ENCODE results near the gene ZBTB40.

Gene ZBTB40

DNA sequence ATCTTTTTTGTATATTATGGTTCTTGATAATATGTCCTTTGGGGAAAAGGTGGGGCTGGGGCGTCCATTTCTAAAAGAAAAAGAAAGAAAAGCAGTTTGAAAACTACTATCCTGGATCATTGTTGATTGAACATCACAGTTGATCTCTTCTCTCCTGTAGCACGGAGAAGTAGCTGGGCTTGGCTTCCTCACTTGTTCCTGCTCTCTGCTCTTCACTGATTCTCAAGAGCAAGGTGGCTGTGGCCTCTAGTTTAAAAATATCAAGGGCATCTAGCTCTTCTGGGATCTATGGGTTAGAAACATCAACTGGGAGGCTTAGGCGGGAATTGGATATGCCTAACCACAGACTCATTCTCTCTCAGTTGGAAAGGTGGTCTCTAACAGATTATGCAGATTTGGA is 73.6 kb downstream of the ZBTB40 start:
- Histone ChIP-seq H3K9ac (ENCODE audit: low read depth in 1 of 2, low read length in 2 of 2) (no peak overlapping the region), H3K27me3 (ENCODE audit: control insufficient read depth in 2 of 2, insufficient read depth in 2 of 2, low read length in 2 of 2) (no peaks in the 10 kb centered on the region), H3K4me1 (ENCODE audit: control insufficient read depth in 2 of 2, insufficient read depth in 2 of 2, low read length in 2 of 2) (peaks cover 0 to 3% of the 10 kb centered on the region in 2 donors), H3K36me3 (ENCODE audit: control insufficient read depth in 2 of 2, insufficient read depth in 2 of 2, low read length in 2 of 2) (peaks cover 48 to 53% of the 10 kb centered on the region in 2 donors), H3K27ac (ENCODE audit: low read depth in 2 of 2, low read length in 2 of 2) (no peak overlapping the region), H3K9me3 (ENCODE audit: control insufficient read depth in 2 of 2, low read length in 2 of 2) (no peaks in the 10 kb centered on the region), H3K4me3 (ENCODE audit: low read length in 2 of 2) (no peak overlapping the region)

- no peak overlapping the region for H3K4me3 ChIP-seq (ENCODE audit: low read length in 2 of 2)
- H3K27me3 ChIP-seq (ENCODE audit: control insufficient read depth in 2 of 2, insufficient read depth in 2 of 2, low read length in 2 of 2), result no peaks in the 10 kb centered on the region
- peaks cover 0 to 3% of the 10 kb centered on the region in 2 donors for H3K4me1 ChIP-seq (ENCODE audit: control insufficient read depth in 2 of 2, insufficient read depth in 2 of 2, low read length in 2 of 2)
- peaks cover 47 to 50% of the 10 kb centered on the region in 2 donors for H3K36me3 ChIP-seq (ENCODE audit: control insufficient read depth in 2 of 2, insufficient read depth in 2 of 2, low read length in 2 of 2)
- no peak overlapping the region for H3K27ac ChIP-seq (ENCODE audit: low read depth in 2 of 2, low read length in 2 of 2)
- no peak overlapping the region for H3K9ac ChIP-seq (ENCODE audit: low read depth in 1 of 2, low read length in 2 of 2)
- no peaks in the 10 kb centered on the region for H3K9me3 ChIP-seq (ENCODE audit: control insufficient read depth in 2 of 2, low read length in 2 of 2)
Observed at GRCh38 chr1:22525646-22526045, 74.0 kb downstream of the ZBTB40 start.

DNA sequence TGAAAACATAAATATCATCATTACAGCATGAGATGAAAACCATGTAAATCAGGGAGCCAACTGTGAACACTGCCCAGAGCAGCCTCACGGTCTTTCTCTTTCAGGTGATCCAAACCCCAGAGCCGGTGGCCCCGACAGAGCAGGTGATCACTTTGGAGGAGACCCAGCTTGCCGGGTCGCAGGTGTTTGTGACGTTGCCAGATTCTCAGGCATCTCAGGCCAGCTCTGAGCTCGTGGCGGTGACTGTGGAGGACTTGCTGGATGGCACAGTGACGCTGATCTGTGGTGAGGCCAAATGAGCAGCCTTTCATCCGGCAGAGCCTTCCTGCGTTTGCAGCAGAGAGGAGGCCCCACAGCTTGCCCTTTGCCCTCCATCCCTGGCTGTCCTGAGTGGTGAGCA is 74.4 kb downstream of the ZBTB40 start:
- no peaks in the 10 kb centered on the region for H3K9me3 ChIP-seq (ENCODE audit: control insufficient read depth in 2 of 2, low read length in 2 of 2)
- peaks cover 43 to 45% of the 10 kb centered on the region in 2 donors for H3K36me3 ChIP-seq (ENCODE audit: control insufficient read depth in 2 of 2, insufficient read depth in 2 of 2, low read length in 2 of 2)
- H3K4me3 ChIP-seq (ENCODE audit: low read length in 2 of 2), result no peak overlapping the region
- no peaks in the 10 kb centered on the region for H3K27me3 ChIP-seq (ENCODE audit: control insufficient read depth in 2 of 2, insufficient read depth in 2 of 2, low read length in 2 of 2)
- no peak overlapping the region for H3K9ac ChIP-seq (ENCODE audit: low read depth in 1 of 2, low read length in 2 of 2)
- peaks cover 0 to 3% of the 10 kb centered on the region in 2 donors for H3K4me1 ChIP-seq (ENCODE audit: control insufficient read depth in 2 of 2, insufficient read depth in 2 of 2, low read length in 2 of 2)
- H3K27ac ChIP-seq (ENCODE audit: low read depth in 2 of 2, low read length in 2 of 2), result no peak overlapping the region

DNA sequence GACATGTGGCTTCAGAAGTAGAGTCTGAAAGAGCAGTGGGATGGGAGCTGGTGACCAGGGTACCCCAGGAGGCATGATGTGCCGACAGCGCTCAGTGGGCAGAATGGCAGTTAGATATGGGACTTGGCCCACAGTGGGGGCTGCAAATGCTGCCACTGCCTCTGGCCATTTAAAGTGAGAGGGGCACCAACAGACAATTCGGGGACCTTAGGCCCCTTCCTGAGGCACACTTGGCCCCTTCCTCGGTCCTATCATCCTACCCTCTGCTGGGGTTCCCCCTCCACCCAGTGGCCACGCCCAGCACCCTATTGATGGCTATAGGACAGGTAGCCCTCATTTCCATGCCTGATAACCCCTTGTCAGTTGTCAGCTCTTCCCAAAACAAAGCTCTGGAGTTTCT is 75.0 kb downstream of the ZBTB40 start:
- Histone ChIP-seq H3K36me3 (ENCODE audit: control insufficient read depth in 2 of 2, insufficient read depth in 2 of 2, low read length in 2 of 2) (peaks cover 39 to 40% of the 10 kb centered on the region in 2 donors), H3K9ac (ENCODE audit: low read depth in 1 of 2, low read length in 2 of 2) (no peak overlapping the region), H3K4me3 (ENCODE audit: low read length in 2 of 2) (no peak overlapping the region), H3K9me3 (ENCODE audit: control insufficient read depth in 2 of 2, low read length in 2 of 2) (no peaks in the 10 kb centered on the region), H3K27ac (ENCODE audit: low read depth in 2 of 2, low read length in 2 of 2) (no peak overlapping the region), H3K4me1 (ENCODE audit: control insufficient read depth in 2 of 2, insufficient read depth in 2 of 2, low read length in 2 of 2) (peaks cover 0 to 3% of the 10 kb centered on the region in 2 donors), H3K27me3 (ENCODE audit: control insufficient read depth in 2 of 2, insufficient read depth in 2 of 2, low read length in 2 of 2) (no peaks in the 10 kb centered on the region)

- no peak overlapping the region for H3K27ac ChIP-seq (ENCODE audit: low read depth in 2 of 2, low read length in 2 of 2)
- peaks cover 0 to 3% of the 10 kb centered on the region in 2 donors for H3K4me1 ChIP-seq (ENCODE audit: control insufficient read depth in 2 of 2, insufficient read depth in 2 of 2, low read length in 2 of 2)
- no peak overlapping the region for H3K9ac ChIP-seq (ENCODE audit: low read depth in 1 of 2, low read length in 2 of 2)
- no peaks in the 10 kb centered on the region for H3K27me3 ChIP-seq (ENCODE audit: control insufficient read depth in 2 of 2, insufficient read depth in 2 of 2, low read length in 2 of 2)
- H3K36me3 ChIP-seq (ENCODE audit: control insufficient read depth in 2 of 2, insufficient read depth in 2 of 2, low read length in 2 of 2), result peaks cover 34 to 35% of the 10 kb centered on the region in 2 donors
- H3K9me3 ChIP-seq (ENCODE audit: control insufficient read depth in 2 of 2, low read length in 2 of 2), result no peaks in the 10 kb centered on the region
- H3K4me3 ChIP-seq (ENCODE audit: low read length in 2 of 2), result no peak overlapping the region
Observed at GRCh38 chr1:22527122-22527521, 75.5 kb downstream of the ZBTB40 start.

GRCh38 chr1:22527555-22528296 is 76.1 kb downstream of the ZBTB40 start:
- H3K9ac ChIP-seq (ENCODE audit: low read depth in 1 of 2, low read length in 2 of 2), result no peak overlapping the region
- no peak overlapping the region for H3K4me3 ChIP-seq (ENCODE audit: low read length in 2 of 2)
- H3K36me3 ChIP-seq (ENCODE audit: control insufficient read depth in 2 of 2, insufficient read depth in 2 of 2, low read length in 2 of 2), result peaks cover 30 to 32% of the 10 kb centered on the region in 2 donors
- H3K27me3 ChIP-seq (ENCODE audit: control insufficient read depth in 2 of 2, insufficient read depth in 2 of 2, low read length in 2 of 2), result no peaks in the 10 kb centered on the region
- no peak overlapping the region for H3K27ac ChIP-seq (ENCODE audit: low read depth in 2 of 2, low read length in 2 of 2)
- no peaks in the 10 kb centered on the region for H3K9me3 ChIP-seq (ENCODE audit: control insufficient read depth in 2 of 2, low read length in 2 of 2)
- peaks cover 0 to 3% of the 10 kb centered on the region in 2 donors for H3K4me1 ChIP-seq (ENCODE audit: control insufficient read depth in 2 of 2, insufficient read depth in 2 of 2, low read length in 2 of 2)

- Histone ChIP-seq H3K9ac (ENCODE audit: low read depth in 1 of 2, low read length in 2 of 2) (no peak overlapping the region), H3K36me3 (ENCODE audit: control insufficient read depth in 2 of 2, insufficient read depth in 2 of 2, low read length in 2 of 2) (peaks cover 28 to 29% of the 10 kb centered on the region in 2 donors), H3K27me3 (ENCODE audit: control insufficient read depth in 2 of 2, insufficient read depth in 2 of 2, low read length in 2 of 2) (no peaks in the 10 kb centered on the region), H3K4me1 (ENCODE audit: control insufficient read depth in 2 of 2, insufficient read depth in 2 of 2, low read length in 2 of 2) (peaks cover 0 to 3% of the 10 kb centered on the region in 2 donors), H3K4me3 (ENCODE audit: low read length in 2 of 2) (no peak overlapping the region), H3K9me3 (ENCODE audit: control insufficient read depth in 2 of 2, low read length in 2 of 2) (no peaks in the 10 kb centered on the region), H3K27ac (ENCODE audit: low read depth in 2 of 2, low read length in 2 of 2) (no peak overlapping the region)
Observed at GRCh38 chr1:22528451-22528850, 76.8 kb downstream of the ZBTB40 start.

- no peaks in the 10 kb centered on the region for H3K27me3 ChIP-seq (ENCODE audit: control insufficient read depth in 2 of 2, insufficient read depth in 2 of 2, low read length in 2 of 2)
- peak overlapping the region in 1 of 2 donors; percentile 21 for H3K27ac ChIP-seq (ENCODE audit: low read depth in 2 of 2, low read length in 2 of 2)
- peaks cover 18 to 22% of the 10 kb centered on the region in 2 donors for H3K36me3 ChIP-seq (ENCODE audit: control insufficient read depth in 2 of 2, insufficient read depth in 2 of 2, low read length in 2 of 2)
- no peak overlapping the region for H3K9ac ChIP-seq (ENCODE audit: low read depth in 1 of 2, low read length in 2 of 2)
- H3K9me3 ChIP-seq (ENCODE audit: control insufficient read depth in 2 of 2, low read length in 2 of 2), result no peaks in the 10 kb centered on the region
- peaks cover 0 to 3% of the 10 kb centered on the region in 2 donors for H3K4me1 ChIP-seq (ENCODE audit: control insufficient read depth in 2 of 2, insufficient read depth in 2 of 2, low read length in 2 of 2)
- H3K4me3 ChIP-seq (ENCODE audit: low read length in 2 of 2), result no peak overlapping the region
Observed at GRCh38 chr1:22529901-22530621, 78.4 kb downstream of the ZBTB40 start.

DNA sequence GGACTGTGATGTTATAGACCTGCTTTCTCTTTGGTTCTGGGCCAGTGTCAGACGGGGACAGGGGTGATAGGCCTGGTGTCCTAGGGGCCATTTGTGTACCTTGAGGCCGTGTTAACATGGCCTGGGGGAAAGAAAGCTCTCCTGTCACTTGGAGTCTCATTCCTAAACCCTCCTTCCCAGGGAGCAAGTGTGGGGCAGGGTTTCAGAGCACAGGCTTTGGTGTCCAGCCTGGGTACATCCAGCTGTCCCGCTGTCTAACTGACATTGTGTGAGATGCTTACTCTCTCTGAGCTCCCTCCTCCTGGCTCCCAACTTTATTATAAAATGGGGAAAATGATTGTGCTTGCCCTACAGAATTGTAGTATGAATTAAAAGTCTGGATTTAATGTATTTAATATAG is 79.1 kb downstream of the ZBTB40 start:
- H3K9me3 ChIP-seq (ENCODE audit: control insufficient read depth in 2 of 2, low read length in 2 of 2), result no peaks in the 10 kb centered on the region
- H3K9ac ChIP-seq (ENCODE audit: low read depth in 1 of 2, low read length in 2 of 2), result no peak overlapping the region
- peaks cover 16 to 17% of the 10 kb centered on the region in 2 donors for H3K36me3 ChIP-seq (ENCODE audit: control insufficient read depth in 2 of 2, insufficient read depth in 2 of 2, low read length in 2 of 2)
- peak overlapping the region in 1 of 2 donors; percentile 35 for H3K27ac ChIP-seq (ENCODE audit: low read depth in 2 of 2, low read length in 2 of 2)
- no peaks in the 10 kb centered on the region for H3K27me3 ChIP-seq (ENCODE audit: control insufficient read depth in 2 of 2, insufficient read depth in 2 of 2, low read length in 2 of 2)
- peaks cover 0 to 3% of the 10 kb centered on the region in 2 donors for H3K4me1 ChIP-seq (ENCODE audit: control insufficient read depth in 2 of 2, insufficient read depth in 2 of 2, low read length in 2 of 2)
- H3K4me3 ChIP-seq (ENCODE audit: low read length in 2 of 2), result no peak overlapping the region

GRCh38 chr1:22531251-22531650 is 79.6 kb downstream of the ZBTB40 start:
- Histone ChIP-seq H3K9ac (ENCODE audit: low read depth in 1 of 2, low read length in 2 of 2) (no peak overlapping the region), H3K36me3 (ENCODE audit: control insufficient read depth in 2 of 2, insufficient read depth in 2 of 2, low read length in 2 of 2) (peaks cover 13 to 15% of the 10 kb centered on the region in 2 donors)

More at GRCh38 chr1:22531251-22531650, 79.6 kb downstream of the ZBTB40 start:
- H3K4me3 ChIP-seq (ENCODE audit: low read length in 2 of 2), result no peak overlapping the region
- peaks cover 0 to 3% of the 10 kb centered on the region in 2 donors for H3K4me1 ChIP-seq (ENCODE audit: control insufficient read depth in 2 of 2, insufficient read depth in 2 of 2, low read length in 2 of 2)
- H3K9me3 ChIP-seq (ENCODE audit: control insufficient read depth in 2 of 2, low read length in 2 of 2), result no peaks in the 10 kb centered on the region
- no peak overlapping the region for H3K27ac ChIP-seq (ENCODE audit: low read depth in 2 of 2, low read length in 2 of 2)
- H3K27me3 ChIP-seq (ENCODE audit: control insufficient read depth in 2 of 2, insufficient read depth in 2 of 2, low read length in 2 of 2), result no peaks in the 10 kb centered on the region
